Measurements from ENCODE around the gene COMP.

DNA sequence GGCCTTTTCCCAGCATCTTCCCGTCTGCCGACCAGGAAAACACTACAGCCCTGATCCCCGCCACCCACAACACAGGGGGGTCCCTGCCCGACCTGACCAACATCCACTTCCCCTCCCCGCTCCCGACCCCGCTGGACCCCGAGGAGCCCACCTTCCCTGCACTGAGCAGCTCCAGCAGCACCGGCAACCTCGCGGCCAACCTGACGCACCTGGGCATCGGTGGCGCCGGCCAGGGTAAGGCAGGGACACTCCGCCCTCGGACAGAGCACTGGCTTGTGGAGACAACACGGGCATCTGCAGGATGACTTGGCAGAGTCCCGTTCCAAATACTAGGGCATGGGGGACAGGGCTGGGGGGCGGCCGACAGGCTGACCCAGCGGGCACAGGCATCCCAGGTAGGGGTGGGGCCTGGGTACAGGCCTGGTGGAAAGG, 31.1 kb downstream of the COMP start:
- TF ChIP-seq, protein P1, sequence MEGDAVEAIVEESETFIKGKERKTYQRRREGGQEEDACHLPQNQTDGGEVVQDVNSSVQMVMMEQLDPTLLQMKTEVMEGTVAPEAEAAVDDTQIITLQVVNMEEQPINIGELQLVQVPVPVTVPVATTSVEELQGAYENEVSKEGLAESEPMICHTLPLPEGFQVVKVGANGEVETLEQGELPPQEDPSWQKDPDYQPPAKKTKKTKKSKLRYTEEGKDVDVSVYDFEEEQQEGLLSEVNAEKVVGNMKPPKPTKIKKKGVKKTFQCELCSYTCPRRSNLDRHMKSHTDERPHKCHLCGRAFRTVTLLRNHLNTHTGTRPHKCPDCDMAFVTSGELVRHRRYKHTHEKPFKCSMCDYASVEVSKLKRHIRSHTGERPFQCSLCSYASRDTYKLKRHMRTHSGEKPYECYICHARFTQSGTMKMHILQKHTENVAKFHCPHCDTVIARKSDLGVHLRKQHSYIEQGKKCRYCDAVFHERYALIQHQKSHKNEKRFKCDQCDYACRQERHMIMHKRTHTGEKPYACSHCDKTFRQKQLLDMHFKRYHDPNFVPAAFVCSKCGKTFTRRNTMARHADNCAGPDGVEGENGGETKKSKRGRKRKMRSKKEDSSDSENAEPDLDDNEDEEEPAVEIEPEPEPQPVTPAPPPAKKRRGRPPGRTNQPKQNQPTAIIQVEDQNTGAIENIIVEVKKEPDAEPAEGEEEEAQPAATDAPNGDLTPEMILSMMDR (IDR thresholded peaks at IDR 0.05): no peak
- TF ChIP-seq EZH2 (IDR thresholded peaks at IDR 0.05; ENCODE audit: borderline replicate concordance, insufficient read depth, low read depth, low read length, poor library complexity, severe bottlenecking): no peak

Measured in B cell (primary cell).